B cell (primary cell): ENCODE results near the gene WWC1. TPM values are rescaled to one million over a fixed set of nuclear protein-coding genes. Genes with fewer than 3 reads are reported as not detected.
A peak's percentile ranks its signal among the peaks of the same experiment; 100 is the strongest.

ENCODE experiments used
- ATAC-seq: fragments of 200-7000 bp; cut with Tn5 transposase; one replicate; pipeline ENCODE4 v1.10.0; 2021; ENCODE audit warnings: low read depth, mild to moderate bottlenecking, moderate number of reproducible peaks, moderate library complexity
- CTCF ChIA-PET: fragments of 350-600 bp; sonication (Branson Sonifier 250); formaldehyde crosslinking; loops from one replicate; lab custom pipeline; 2021; ENCODE audit warnings: antibody characterized with exemption, inconsistent platforms; lab: Charles Lee
- POLR2A ChIA-PET: fragments of 350-600 bp; sonication (Branson Sonifier 250); formaldehyde crosslinking; loops from one replicate; lab custom pipeline; 2021; ENCODE audit warnings: antibody characterized with exemption; lab: Charles Lee
- DNase-seq: peaks from one replicate; pipeline ENCODE4 v3.0.0; 2013
- H2AFZ ChIP-seq: 2 replicates; pipeline ENCODE4 v1.6.1; 2012; ENCODE audit warnings: mild to moderate bottlenecking, low read depth, low read length; ENCODE audit not compliant: insufficient read depth, poor library complexity, severe bottlenecking
- H3K27ac ChIP-seq, 2 donors: 1 replicate in 1 of 2; 2 replicates in 1 of 2; pipeline ENCODE4 v1.5.1; 2012 to 2013; ENCODE audit warnings: low read length in 2 of 2, mild to moderate bottlenecking in 2 of 2, moderate library complexity in 1 of 2
- H3K27me3 ChIP-seq, 4 experiments: fragments of 200-600 bp in 1 of 4; sonication (generic) in 1 of 4; replicated peaks in 1 of 4; 1 replicate in 2 of 4; 2 replicates in 2 of 4; pipeline versions ENCODE4 v1.6.1 to v1.7.0; 2013 to 2016; ENCODE audit warnings: low read length in 3 of 4, mild to moderate bottlenecking in 2 of 4, mixed read lengths in 1 of 4, moderate library complexity in 1 of 4; ENCODE audit not compliant: insufficient read depth in 4 of 4, control insufficient read depth in 3 of 4; ENCODE audit errors: control extremely low read depth in 1 of 4
- H3K36me3 ChIP-seq, 2 experiments: replicated peaks in 1 of 2; 1 replicate in 1 of 2; 2 replicates in 1 of 2; pipeline versions ENCODE4 v1.6.1 to v1.7.1; 2013; ENCODE audit warnings: low read length in 1 of 2; ENCODE audit not compliant: insufficient read depth in 2 of 2, control insufficient read depth in 1 of 2; ENCODE audit errors: control extremely low read depth in 1 of 2, extremely low read depth in 1 of 2
- H3K4me1 ChIP-seq, 2 donors: fragments of 200-600 bp in 1 of 2; sonication (generic) in 1 of 2; 1 replicate in 1 of 2; 2 replicates in 1 of 2; pipeline versions ENCODE4 v1.5.1 to v1.6.1; 2013 to 2017; ENCODE audit warnings: low read length in 2 of 2; ENCODE audit not compliant: control insufficient read depth in 2 of 2, insufficient read depth in 2 of 2
- H3K4me2 ChIP-seq: replicated peaks from 2 replicates; pipeline ENCODE3; 2012; ENCODE audit warnings: mild to moderate bottlenecking, low read depth, low read length; ENCODE audit not compliant: poor library complexity, severe bottlenecking
- H3K4me3 ChIP-seq, 5 experiments: fragments of 200-600 bp in 1 of 5; sonication (generic) in 1 of 5; 1 replicate in 3 of 5; 2 replicates in 2 of 5; pipeline versions ENCODE4 v1.5.1 to v1.7.0; 2011 to 2016; ENCODE audit warnings: low read length in 4 of 5, mild to moderate bottlenecking in 4 of 5, low read depth in 2 of 5, control low read depth in 1 of 5, moderate library complexity in 1 of 5; ENCODE audit not compliant: insufficient read depth in 1 of 5; ENCODE audit errors: control extremely low read depth in 1 of 5, extremely low read depth in 1 of 5
- H3K79me2 ChIP-seq: fragments of 200-600 bp; sonication (generic); one replicate; pipeline ENCODE4 v1.6.0; 2016; ENCODE audit warnings: low read length; ENCODE audit not compliant: control insufficient read depth, insufficient read depth
- H3K9ac ChIP-seq: fragments of 200-600 bp; sonication (generic); 2 replicates; pipeline ENCODE4 v1.6.1; 2017; ENCODE audit warnings: mild to moderate bottlenecking, low read length, moderate library complexity
- H3K9me3 ChIP-seq, 3 donors: one replicate each; pipeline versions ENCODE4 v1.6.1 to v1.7.1; 2013; ENCODE audit warnings: low read length in 2 of 3; ENCODE audit not compliant: control insufficient read depth in 2 of 3, insufficient read depth in 1 of 3; ENCODE audit errors: control extremely low read depth in 1 of 3
- H4K20me1 ChIP-seq: 2 replicates; pipeline ENCODE4 v1.6.0; 2012; ENCODE audit warnings: mild to moderate bottlenecking, low read length; ENCODE audit not compliant: insufficient read depth, control insufficient read depth, poor library complexity, severe bottlenecking
- H3K27ac Mint-ChIP-seq: one replicate; pipeline ENCODE4 v1.8.0; 2021; ENCODE audit warnings: mixed read lengths
- H3K27me3 Mint-ChIP-seq: one replicate; pipeline ENCODE4 v1.8.0; 2021; ENCODE audit warnings: mixed read lengths
- H3K4me1 Mint-ChIP-seq: one replicate; pipeline ENCODE4 v1.8.0; 2021; ENCODE audit warnings: mixed read lengths
- H3K4me3 Mint-ChIP-seq: one replicate; pipeline ENCODE4 v1.8.0; 2021; ENCODE audit warnings: mixed read lengths
- H3K9me3 Mint-ChIP-seq: one replicate; pipeline ENCODE4 v1.8.0; 2022; ENCODE audit warnings: mixed read lengths; ENCODE audit not compliant: insufficient read depth
- EZH2 ChIP-seq: IDR thresholded peaks from 2 replicates; pipeline ENCODE4 v1.6.1; 2012; ENCODE audit warnings: borderline replicate concordance, low read depth, mild to moderate bottlenecking, moderate library complexity, low read length; ENCODE audit not compliant: insufficient read depth, poor library complexity, severe bottlenecking
- WGBS: methylation state at CpG from one replicate; pipeline ENCODE4 v1.1.5; 2013; ENCODE audit warnings: missing lambda C conversion rate; ENCODE audit not compliant: insufficient coverage; 5-methylcytosine and 5-hydroxymethylcytosine counted together
- intact Hi-C: fragments of 100-400 bp; cut with micrococcal nuclease; formaldehyde crosslinking; loops from one replicate; pipeline ENCODE4 v1.10.0; 2022
- polyA minus RNA-seq: library from RNA; depleted of rRNA, polyadenylated mRNA; stranded (reverse); fragments of >200 nt; gene quantifications from 2 replicates; pipeline ENCODE4 v1.2.3, GENCODE V29; 2012
- polyA plus RNA-seq: library from polyadenylated mRNA; depleted of rRNA; stranded (reverse); fragments of >200 nt; gene quantifications from 2 replicates; pipeline ENCODE4 v1.2.3, GENCODE V29; 2012
- total RNA-seq, 2 donors: library from RNA; stranded (reverse); fragments of 120-200 nt in 1 of 2; gene quantifications; 1 replicate in 1 of 2; 2 replicates in 1 of 2; pipeline versions ENCODE4 v1.2.3 to v1.2.4, GENCODE V29; 2013 to 2022
- TF ChIP-seq, protein P1 (sequence below): fragments of 200-600 bp; IDR thresholded peaks from one replicate; pipeline ENCODE4 v1.8.0; 2022; ENCODE audit warnings: antibody characterized with exemption, mild to moderate bottlenecking

The WWC1 gene
- 2.0 and 2.9 TPM in 2 replicates for total RNA-seq
- total RNA-seq (2013) = 0.91 TPM
- 0.36 and 1.5 TPM in 2 replicates for polyA plus RNA-seq
- 0.78 and 1.3 TPM in 2 replicates for polyA minus RNA-seq

DNA sequence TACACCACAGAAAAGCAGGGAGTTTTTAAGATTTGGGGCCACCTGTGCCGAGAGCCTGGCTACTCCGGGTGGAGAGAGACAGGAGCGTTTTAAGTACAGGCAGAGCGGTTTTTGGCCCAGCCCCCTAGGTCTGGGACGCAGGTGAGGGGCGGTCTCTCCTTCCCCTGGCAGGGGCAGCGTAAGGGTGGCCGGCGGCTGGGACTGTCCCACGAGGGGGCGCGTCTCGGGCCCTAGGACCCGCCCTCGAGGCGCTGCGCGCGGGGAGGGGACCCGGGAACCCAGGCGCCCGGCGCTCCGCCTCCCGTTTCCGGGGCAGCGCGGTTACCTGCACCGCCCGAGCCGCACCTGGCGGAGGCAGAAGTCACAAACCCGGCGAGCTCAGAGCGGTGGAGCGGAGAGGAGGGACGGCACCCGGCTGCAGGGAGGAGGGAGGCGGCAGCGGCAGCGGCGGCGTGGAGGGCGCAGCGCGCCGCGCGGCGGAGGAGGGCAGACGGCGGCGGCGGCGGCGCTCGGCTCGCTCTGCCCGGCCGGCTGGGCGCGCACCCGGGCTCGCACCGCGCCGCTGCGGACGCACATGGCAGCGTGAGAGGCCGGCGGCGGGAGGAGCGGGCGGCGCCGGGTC, at the start of gene WWC1:
WWC1 (plus strand) TSS at position 304 of the 622 bp plus-strand sequence. CDS start 508 bp downstream, outside the sequence.
- Histone ChIP-seq H2AFZ (peak within 1 kb of the TSS; percentile 16), H3K27ac (no peak within 1 kb of the TSS), H3K27me3 (peaks cover 1 to 24% (median 9%) of the 10 kb centered on the region in 4 experiments), H3K79me2 (no peaks in the 10 kb centered on the region), H3K4me1 (peaks cover 14 to 21% of the 10 kb centered on the region in 2 donors), H3K4me2 (peak within 1 kb of the TSS; percentile 72), H4K20me1 (no peaks in the 10 kb centered on the region), H3K9me3 (peaks cover 0 to 6% (median 0%) of the 10 kb centered on the region in 3 donors), H3K4me3 (peak within 1 kb of the TSS in 3 of 5 experiments; percentile 24 to 44 (median 29)), H3K36me3 (no peaks in the 10 kb centered on the region), H3K9ac (peak within 1 kb of the TSS; percentile 32)
- Mint-ChIP-seq H3K9me3 (no peaks in the 10 kb centered on the region), H3K27me3 (peaks cover 35% of the 10 kb centered on the region), H3K27ac (no peak within 1 kb of the TSS), H3K4me3 (peak within 1 kb of the TSS; percentile 72), H3K4me1 (peaks cover 25% of the 10 kb centered on the region)
- ChIA-PET POLR2A (no interaction called here), CTCF (interaction anchor here (0.5 kb wide), 1 partner anchor 196 kb away, joined by 3 read pairs; no protein-coding TSS in a partner anchor)
- peak; percentile 77 for DNase-seq
- under 1% methylated on average over 77 of the region's 77 CpGs for WGBS
- no peak for TF ChIP-seq EZH2
- TF ChIP-seq, protein P1, sequence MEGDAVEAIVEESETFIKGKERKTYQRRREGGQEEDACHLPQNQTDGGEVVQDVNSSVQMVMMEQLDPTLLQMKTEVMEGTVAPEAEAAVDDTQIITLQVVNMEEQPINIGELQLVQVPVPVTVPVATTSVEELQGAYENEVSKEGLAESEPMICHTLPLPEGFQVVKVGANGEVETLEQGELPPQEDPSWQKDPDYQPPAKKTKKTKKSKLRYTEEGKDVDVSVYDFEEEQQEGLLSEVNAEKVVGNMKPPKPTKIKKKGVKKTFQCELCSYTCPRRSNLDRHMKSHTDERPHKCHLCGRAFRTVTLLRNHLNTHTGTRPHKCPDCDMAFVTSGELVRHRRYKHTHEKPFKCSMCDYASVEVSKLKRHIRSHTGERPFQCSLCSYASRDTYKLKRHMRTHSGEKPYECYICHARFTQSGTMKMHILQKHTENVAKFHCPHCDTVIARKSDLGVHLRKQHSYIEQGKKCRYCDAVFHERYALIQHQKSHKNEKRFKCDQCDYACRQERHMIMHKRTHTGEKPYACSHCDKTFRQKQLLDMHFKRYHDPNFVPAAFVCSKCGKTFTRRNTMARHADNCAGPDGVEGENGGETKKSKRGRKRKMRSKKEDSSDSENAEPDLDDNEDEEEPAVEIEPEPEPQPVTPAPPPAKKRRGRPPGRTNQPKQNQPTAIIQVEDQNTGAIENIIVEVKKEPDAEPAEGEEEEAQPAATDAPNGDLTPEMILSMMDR = no peak
- intact Hi-C loops = no loop called here
- ATAC-seq = peak; percentile 84

DNA sequence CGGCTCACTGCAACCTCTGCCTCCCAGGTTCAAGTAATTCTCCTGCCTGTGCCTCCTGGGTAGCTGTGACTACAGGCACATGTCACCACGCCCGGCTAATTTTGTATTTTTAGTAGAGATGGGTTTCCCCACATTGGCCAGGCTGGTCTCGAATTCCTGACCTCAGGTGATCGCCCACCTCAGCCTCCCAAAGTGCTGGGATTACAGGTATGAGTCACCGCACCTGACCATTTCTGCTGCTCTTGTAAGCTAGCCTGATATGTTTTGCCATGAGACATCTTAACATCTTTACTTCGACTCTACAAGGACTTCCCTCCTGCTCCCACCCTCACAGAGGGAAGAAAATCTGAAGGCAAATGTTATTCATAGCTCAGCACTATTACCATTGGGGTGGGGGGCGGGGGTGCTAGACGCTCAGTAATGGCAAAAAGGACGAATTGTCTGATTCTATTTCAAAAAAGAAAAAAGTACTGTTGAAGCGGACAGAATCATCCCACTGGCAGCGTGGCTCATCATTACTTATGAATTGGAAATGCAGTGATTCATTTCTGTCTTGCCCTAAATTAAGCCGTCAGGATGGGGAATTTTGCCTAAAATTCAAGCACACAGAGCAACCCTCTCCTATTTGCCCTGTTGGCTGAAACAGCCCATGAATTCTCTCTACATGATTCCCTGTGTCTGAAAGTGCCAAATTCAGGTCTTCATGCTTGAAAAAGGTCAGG, 46.4 kb upstream of the WWC1 start:
- DNase-seq = no peak

More for the DNA sequence above, 46.4 kb upstream of the WWC1 start:
- Histone ChIP-seq H4K20me1 (no peaks in the 10 kb centered on the region), H3K36me3 (no peaks in the 10 kb centered on the region), H2AFZ (no peak overlapping the region), H3K79me2 (no peaks in the 10 kb centered on the region), H3K27me3 (no peaks in the 10 kb centered on the region), H3K4me3 (no peak overlapping the region), H3K27ac (no peak overlapping the region), H3K4me1 (no peaks in the 10 kb centered on the region), H3K4me2 (no peak overlapping the region), H3K9ac (no peak overlapping the region), H3K9me3 (peaks cover 0 to 2% (median 0%) of the 10 kb centered on the region in 3 donors)
- no peak for ATAC-seq
- H3K27ac Mint-ChIP-seq = no peak overlapping the region
- TF ChIP-seq, protein P1 = no peak
- no peak for TF ChIP-seq EZH2
- ChIA-PET CTCF (no interaction called here), POLR2A (no interaction called here)
- no peak overlapping the region for H3K4me3 Mint-ChIP-seq
- H3K4me1 Mint-ChIP-seq = no peaks in the 10 kb centered on the region
- no peaks in the 10 kb centered on the region for H3K9me3 Mint-ChIP-seq
- intact Hi-C loops = no loop called here
- 88% methylated on average over 8 of the region's 13 CpGs for WGBS
- H3K27me3 Mint-ChIP-seq = no peaks in the 10 kb centered on the region
